GM12892 (cell line): ENCODE measurements around the gene HCK.

Source experiments
- POLR2A ChIP-seq: IDR thresholded peaks from 2 replicates; pipeline ENCODE4 v1.6.1; 2011; ENCODE audit warnings: low read depth, low read length, control low read depth
- POLR2AphosphoS5 ChIP-seq: IDR thresholded peaks from 2 replicates; pipeline ENCODE4 v1.6.1; 2011; ENCODE audit warnings: low read depth, low read length, control low read depth
- TAF1 ChIP-seq: IDR thresholded peaks from 2 replicates; pipeline ENCODE4 v1.6.1; 2011; ENCODE audit warnings: low read depth, mild to moderate bottlenecking, control low read depth, low read length, borderline replicate concordance

DNA sequence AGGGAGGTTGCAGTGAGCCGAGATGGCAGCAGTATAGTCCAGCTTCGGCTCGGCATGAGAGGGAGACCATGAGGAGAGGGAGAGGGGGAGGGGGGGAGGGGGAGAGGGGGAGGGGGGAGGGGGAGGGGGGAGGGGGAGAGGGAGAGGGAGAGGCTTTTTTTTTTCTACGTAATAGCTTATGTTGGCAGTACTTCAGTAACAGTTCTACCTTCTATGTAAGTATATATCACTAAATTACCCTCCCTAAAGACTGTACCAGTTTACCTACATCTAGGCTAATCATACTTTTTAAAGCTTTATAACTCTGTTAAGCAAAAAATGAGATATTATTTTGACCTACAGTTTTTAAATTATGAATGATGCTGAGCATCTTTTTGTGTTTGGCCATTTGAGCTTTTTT, 71.0 kb downstream of the HCK start:
- TF ChIP-seq POLR2AphosphoS5 (no peak), POLR2A (no peak), TAF1 (no peak)
